OCI-LY3 (cell line): ENCODE measurements around the gene AP1S3.

Source experiments
- H2AFZ ChIP-seq: fragments of 200-600, 300-600 bp; shearing (Covaris generic); 2 replicates; pipeline ENCODE4 v1.6.0; 2014; ENCODE audit warnings: antibody characterized with exemption, low read depth, low read length
- H3K27ac ChIP-seq: fragments of 200-600, 300-600 bp; sonication (generic); 2 replicates; pipeline ENCODE4 v1.5.1; 2014; ENCODE audit warnings: mild to moderate bottlenecking, low read length, moderate library complexity, mixed read lengths
- H3K27me3 ChIP-seq: fragments of 200-600, 300-600 bp; sonication (generic); 2 replicates; pipeline ENCODE4 v1.6.1; 2014; ENCODE audit warnings: low read depth, low read length, mixed read lengths
- H3K36me3 ChIP-seq: fragments of 200-600, 300-600 bp; sonication (generic); replicated peaks from 2 replicates; pipeline ENCODE3; 2014; ENCODE audit warnings: low read depth, low read length, mixed read lengths
- H3K4me1 ChIP-seq: fragments of 300-600, 200-600 bp; sonication (generic); 2 replicates; pipeline ENCODE4 v1.6.1; 2014; ENCODE audit warnings: low read length, mixed read lengths
- H3K4me2 ChIP-seq: fragments of 200-600, 300-600 bp; sonication (generic); 2 replicates; pipeline ENCODE4 v1.6.1; 2014; ENCODE audit warnings: low read length, mixed read lengths
- H3K4me3 ChIP-seq: fragments of 300-600, 200-600 bp; sonication (generic); 2 replicates; pipeline ENCODE4 v1.5.1; 2014; ENCODE audit warnings: antibody characterized with exemption, mild to moderate bottlenecking, low read length, moderate library complexity
- H3K79me2 ChIP-seq: fragments of 300-600, 200-600 bp; shearing (Covaris generic); 2 replicates; pipeline ENCODE4 v1.6.1; 2014; ENCODE audit warnings: mild to moderate bottlenecking, low read length, mixed read lengths
- H3K9ac ChIP-seq: fragments of 300-600, 200-600 bp; shearing (Covaris generic); 2 replicates; pipeline ENCODE4 v1.6.0; 2014; ENCODE audit warnings: mild to moderate bottlenecking, low read length, moderate library complexity
- H3K9me3 ChIP-seq: fragments of 200-600, 300-600 bp; shearing (Covaris generic); 2 replicates; pipeline ENCODE4 v1.6.1; 2014; ENCODE audit warnings: low read length, mixed read lengths; ENCODE audit not compliant: insufficient read depth
- H4K20me1 ChIP-seq: fragments of 200-600, 300-600 bp; sonication (generic); 2 replicates; pipeline ENCODE4 v1.6.1; 2016; ENCODE audit warnings: low read length, mixed read lengths; ENCODE audit not compliant: insufficient read depth
- CTCF ChIP-seq: fragments of 200-600, 300-600 bp; sonication (generic); IDR thresholded peaks from 2 replicates; pipeline ENCODE4 v1.5.1; 2014; ENCODE audit warnings: antibody characterized with exemption, low read length, low read depth
- EZH2phosphoT487 ChIP-seq: fragments of 200-600 bp; shearing (Covaris generic); IDR thresholded peaks from 2 replicates; pipeline ENCODE4 v1.6.1; 2018; ENCODE audit warnings: antibody characterized with exemption, mixed run types, low read depth

Gene AP1S3

GRCh38 chr2:223720367-223720766 lies 117.0 kb downstream of the AP1S3 start:
- Histone ChIP-seq H3K4me2 (no peak overlapping the region), H3K4me3 (no peak overlapping the region), H3K9ac (no peak overlapping the region), H3K79me2 (no peaks in the 10 kb centered on the region), H3K4me1 (peaks cover 5% of the 10 kb centered on the region), H3K27me3 (no peaks in the 10 kb centered on the region), H3K27ac (no peak overlapping the region), H3K9me3 (no peaks in the 10 kb centered on the region), H3K36me3 (no peaks in the 10 kb centered on the region), H4K20me1 (no peaks in the 10 kb centered on the region), H2AFZ (no peak overlapping the region)
- TF ChIP-seq EZH2phosphoT487 (no peak), CTCF (no peak)

GRCh38 chr2:223712642-223713041 lies 124.7 kb downstream of the AP1S3 start:
- Histone ChIP-seq H3K9ac (no peak overlapping the region), H3K79me2 (no peaks in the 10 kb centered on the region), H4K20me1 (no peaks in the 10 kb centered on the region), H2AFZ (no peak overlapping the region), H3K4me3 (no peak overlapping the region), H3K4me2 (no peak overlapping the region), H3K9me3 (no peaks in the 10 kb centered on the region), H3K36me3 (no peaks in the 10 kb centered on the region), H3K27me3 (no peaks in the 10 kb centered on the region), H3K27ac (no peak overlapping the region), H3K4me1 (no peaks in the 10 kb centered on the region)
- no peak for TF ChIP-seq CTCF
- TF ChIP-seq EZH2phosphoT487, result no peak

- no peak overlapping the region for H3K9ac ChIP-seq
- no peaks in the 10 kb centered on the region for H3K27me3 ChIP-seq
- no peak overlapping the region for H2AFZ ChIP-seq
- H3K79me2 ChIP-seq, result no peaks in the 10 kb centered on the region
- TF ChIP-seq CTCF (no peak), EZH2phosphoT487 (no peak)
- no peaks in the 10 kb centered on the region for H3K4me1 ChIP-seq
- H3K27ac ChIP-seq, result no peak overlapping the region
- H3K4me2 ChIP-seq, result no peak overlapping the region
- H3K9me3 ChIP-seq, result no peaks in the 10 kb centered on the region
- no peaks in the 10 kb centered on the region for H3K36me3 ChIP-seq
- H3K4me3 ChIP-seq, result no peak overlapping the region
- no peaks in the 10 kb centered on the region for H4K20me1 ChIP-seq
Measured at GRCh38 chr2:223711596-223712326, 125.6 kb downstream of the AP1S3 start.
